Vagina (tissue), 2 donors: ENCODE results near the gene SMIM35. TPM values are rescaled to one million over a fixed set of nuclear protein-coding genes. Genes with fewer than 3 reads are reported as not detected.

Experiments
- DNase-seq, 2 donors: peaks; one replicate each; pipeline ENCODE4 v3.0.0-alpha.2; 2017; ENCODE audit errors: extremely low spot score in 2 of 2
- H3K27ac ChIP-seq: fragments of 200-600 bp; sonication (generic); one replicate; pipeline ENCODE4 v1.5.1; 2019
- H3K27me3 ChIP-seq: fragments of 200-600 bp; sonication (generic); one replicate; pipeline ENCODE4 v1.5.1; 2019
- H3K36me3 ChIP-seq, 2 donors: fragments of 200-600 bp; sonication (generic); one replicate each; pipeline ENCODE4 v1.5.1; 2017 to 2019
- H3K4me1 ChIP-seq: fragments of 200-600 bp; sonication (generic); one replicate; pipeline ENCODE4 v1.5.1; 2019
- H3K4me3 ChIP-seq, 2 donors: fragments of 200-600 bp; sonication (generic); 1 replicate in 1 of 2; 2 replicates in 1 of 2; pipeline ENCODE4 v1.5.1; 2016 to 2019
- H3K9me3 ChIP-seq: fragments of 200-600 bp; sonication (generic); one replicate; pipeline ENCODE4 v1.5.1; 2019
- POLR2A ChIP-seq, 2 donors: fragments of 450-650 bp; IDR thresholded peaks; one replicate each; pipeline ENCODE4 v1.6.1; 2017; ENCODE audit warnings: antibody characterized with exemption in 2 of 2, mild to moderate bottlenecking in 2 of 2, moderate library complexity in 2 of 2
- POLR2AphosphoS5 ChIP-seq, 2 donors: sonication (generic); formaldehyde crosslinking; IDR thresholded peaks; one replicate each; pipeline ENCODE4 v1.9.0; 2017; ENCODE audit warnings: antibody characterized with exemption in 2 of 2, mild to moderate bottlenecking in 2 of 2, low read depth in 1 of 2; ENCODE audit not compliant: insufficient read depth in 1 of 2
- intact Hi-C: fragments of 100-400 bp; cut with DNase I; formaldehyde crosslinking; loops from one replicate; pipeline ENCODE4 v1.15.1; 2023
- total RNA-seq: library from RNA; depleted of rRNA; stranded (reverse); fragments of >200 nt; gene quantifications from one replicate; pipeline ENCODE4 v1.2.3, GENCODE V29; 2016
- TF ChIP-seq, protein P1 (sequence below), 3 experiments: fragments of 450-650 bp in 2 of 3; fragments of 200-600 bp in 1 of 3; sonication (generic) in 1 of 3; IDR thresholded peaks; one replicate each; pipeline ENCODE4 v1.5.1; 2017 to 2019; ENCODE audit warnings: antibody characterized with exemption in 3 of 3, mild to moderate bottlenecking in 2 of 3, moderate library complexity in 2 of 3

Gene SMIM35
- total RNA-seq, 1 donor from 2014 or later, result not detected

- H3K4me1 ChIP-seq, result no peaks in the 10 kb centered on the region
- intact Hi-C loops, result no loop called here
- H3K27me3 ChIP-seq, result no peaks in the 10 kb centered on the region
- TF ChIP-seq, protein P1, sequence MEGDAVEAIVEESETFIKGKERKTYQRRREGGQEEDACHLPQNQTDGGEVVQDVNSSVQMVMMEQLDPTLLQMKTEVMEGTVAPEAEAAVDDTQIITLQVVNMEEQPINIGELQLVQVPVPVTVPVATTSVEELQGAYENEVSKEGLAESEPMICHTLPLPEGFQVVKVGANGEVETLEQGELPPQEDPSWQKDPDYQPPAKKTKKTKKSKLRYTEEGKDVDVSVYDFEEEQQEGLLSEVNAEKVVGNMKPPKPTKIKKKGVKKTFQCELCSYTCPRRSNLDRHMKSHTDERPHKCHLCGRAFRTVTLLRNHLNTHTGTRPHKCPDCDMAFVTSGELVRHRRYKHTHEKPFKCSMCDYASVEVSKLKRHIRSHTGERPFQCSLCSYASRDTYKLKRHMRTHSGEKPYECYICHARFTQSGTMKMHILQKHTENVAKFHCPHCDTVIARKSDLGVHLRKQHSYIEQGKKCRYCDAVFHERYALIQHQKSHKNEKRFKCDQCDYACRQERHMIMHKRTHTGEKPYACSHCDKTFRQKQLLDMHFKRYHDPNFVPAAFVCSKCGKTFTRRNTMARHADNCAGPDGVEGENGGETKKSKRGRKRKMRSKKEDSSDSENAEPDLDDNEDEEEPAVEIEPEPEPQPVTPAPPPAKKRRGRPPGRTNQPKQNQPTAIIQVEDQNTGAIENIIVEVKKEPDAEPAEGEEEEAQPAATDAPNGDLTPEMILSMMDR (IDR thresholded peaks at IDR 0.05), result no peak
- TF ChIP-seq POLR2A (IDR thresholded peaks at IDR 0.05) (no peak), POLR2AphosphoS5 (IDR thresholded peaks at IDR 0.05; ENCODE audit: insufficient read depth in 1 of 2, low read depth in 1 of 2) (no peak)
- no peaks in the 10 kb centered on the region for H3K36me3 ChIP-seq
- H3K4me3 ChIP-seq, result no peak overlapping the region
- H3K9me3 ChIP-seq, result no peaks in the 10 kb centered on the region
- H3K27ac ChIP-seq, result no peak overlapping the region
- DNase-seq, result no peak
Observed at GRCh38 chr11:118021146-118021545, 65.6 kb downstream of the SMIM35 start.

DNA sequence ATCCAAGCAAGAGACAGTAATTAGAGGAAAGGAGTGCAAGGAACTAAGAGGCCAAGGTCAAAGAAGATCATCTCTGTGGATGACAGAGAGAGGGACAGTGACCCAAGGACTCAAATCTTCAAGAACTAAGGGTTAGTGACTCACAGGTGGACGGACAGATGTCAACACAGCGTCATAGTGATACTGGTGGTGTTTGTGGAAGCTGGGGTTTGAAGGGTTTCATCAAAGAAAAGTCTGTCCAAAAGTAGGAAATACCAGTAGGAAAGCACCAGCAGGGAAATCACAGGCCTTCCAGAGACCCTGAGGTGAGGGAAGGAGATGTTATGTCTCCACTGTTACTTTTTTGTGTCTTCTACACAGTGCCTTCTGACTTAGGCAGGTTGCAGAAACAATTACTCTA lies 68.4 kb downstream of the SMIM35 start:
- intact Hi-C loops, result no loop called here
- H3K27me3 ChIP-seq, result no peaks in the 10 kb centered on the region
- no peaks in the 10 kb centered on the region for H3K4me1 ChIP-seq
- no peak overlapping the region for H3K4me3 ChIP-seq
- no peaks in the 10 kb centered on the region for H3K36me3 ChIP-seq
- DNase-seq, result no peak
- no peaks in the 10 kb centered on the region for H3K9me3 ChIP-seq
- no peak overlapping the region for H3K27ac ChIP-seq
- no peak for TF ChIP-seq POLR2A (IDR thresholded peaks at IDR 0.05)
- TF ChIP-seq POLR2AphosphoS5 (IDR thresholded peaks at IDR 0.05; ENCODE audit: insufficient read depth in 1 of 2, low read depth in 1 of 2), result no peak
- TF ChIP-seq, protein P1 (IDR thresholded peaks at IDR 0.05), result no peak

- intact Hi-C loops, result no loop called here
- Histone ChIP-seq H3K27me3 (no peaks in the 10 kb centered on the region), H3K9me3 (no peaks in the 10 kb centered on the region), H3K27ac (no peak overlapping the region), H3K4me3 (no peak overlapping the region), H3K36me3 (no peaks in the 10 kb centered on the region), H3K4me1 (no peaks in the 10 kb centered on the region)
- DNase-seq, result no peak
- TF ChIP-seq, protein P1 (IDR thresholded peaks at IDR 0.05), result no peak
- no peak for TF ChIP-seq POLR2A (IDR thresholded peaks at IDR 0.05)
- TF ChIP-seq POLR2AphosphoS5 (IDR thresholded peaks at IDR 0.05; ENCODE audit: insufficient read depth in 1 of 2, low read depth in 1 of 2), result no peak
Observed at GRCh38 chr11:118017631-118018315, 69.0 kb downstream of the SMIM35 start.

DNA sequence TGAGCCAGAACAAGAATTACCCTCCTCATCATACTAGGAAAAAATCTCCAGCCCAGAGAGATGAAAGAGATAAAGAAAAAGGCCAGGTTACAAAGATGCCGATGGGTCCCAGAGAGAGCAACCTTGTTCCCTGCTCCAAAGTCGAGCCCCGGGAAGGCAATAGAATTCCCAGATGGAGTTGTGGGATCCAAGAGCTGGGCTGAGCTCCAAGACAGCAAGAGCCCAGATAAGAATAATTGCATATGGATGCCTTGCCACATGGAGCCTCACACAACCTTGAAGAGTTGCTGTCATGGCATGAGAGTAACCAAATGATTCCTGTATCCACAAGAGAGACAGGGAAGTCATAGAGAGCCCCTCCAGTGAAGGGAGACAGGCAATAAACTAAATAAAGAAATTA lies 69.7 kb downstream of the SMIM35 start:
- Histone ChIP-seq H3K27ac (no peak overlapping the region), H3K4me1 (no peaks in the 10 kb centered on the region), H3K9me3 (no peaks in the 10 kb centered on the region), H3K4me3 (no peak overlapping the region), H3K27me3 (no peaks in the 10 kb centered on the region), H3K36me3 (no peaks in the 10 kb centered on the region)
- TF ChIP-seq, protein P1 (IDR thresholded peaks at IDR 0.05), result no peak
- no peak for TF ChIP-seq POLR2AphosphoS5 (IDR thresholded peaks at IDR 0.05; ENCODE audit: insufficient read depth in 1 of 2, low read depth in 1 of 2)
- DNase-seq, result no peak
- intact Hi-C loops, result no loop called here

DNA sequence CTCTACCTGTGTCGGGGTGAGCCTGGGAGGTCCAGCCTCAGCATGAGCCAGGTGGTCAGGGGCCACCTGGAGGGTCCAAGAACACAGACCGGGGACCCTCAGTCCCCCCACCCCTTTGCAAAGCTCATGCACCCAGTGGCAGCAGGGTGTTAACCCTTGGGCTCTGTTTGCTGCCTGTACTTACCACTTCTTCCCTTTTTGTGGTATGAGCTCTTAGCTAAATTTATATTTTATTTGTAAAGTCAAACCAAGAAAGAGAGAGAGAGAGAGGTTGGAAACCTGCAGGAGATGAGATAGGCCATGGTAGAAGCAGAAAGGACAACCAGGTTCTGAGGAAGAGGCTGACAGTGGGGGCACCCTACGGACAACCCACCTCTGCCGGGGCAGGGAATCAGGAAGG lies 70.7 kb downstream of the SMIM35 start:
- TF ChIP-seq, protein P1 (IDR thresholded peaks at IDR 0.05), result no peak
- no peak for TF ChIP-seq POLR2A (IDR thresholded peaks at IDR 0.05)
- TF ChIP-seq POLR2AphosphoS5 (IDR thresholded peaks at IDR 0.05; ENCODE audit: insufficient read depth in 1 of 2, low read depth in 1 of 2), result no peak
- intact Hi-C loops, result no loop called here
- no peaks in the 10 kb centered on the region for H3K36me3 ChIP-seq
- H3K4me1 ChIP-seq, result no peaks in the 10 kb centered on the region
- H3K27ac ChIP-seq, result no peak overlapping the region
- no peaks in the 10 kb centered on the region for H3K9me3 ChIP-seq
- no peaks in the 10 kb centered on the region for H3K27me3 ChIP-seq
- no peak overlapping the region for H3K4me3 ChIP-seq
- no peak for DNase-seq
